GM19025 (cell line): ENCODE data around the gene SLA2.
"Not testable (repeated sequence)": the region's sequence is repeated elsewhere in the genome, so short reads cannot be mapped to it uniquely, and the experiment has no call there.

ENCODE experiments used
- ATAC-seq: cut with Tn5 transposase; IDR thresholded peaks from one replicate; pipeline ENCODE4 v1.9.1; 2021; ENCODE audit warnings: mild to moderate bottlenecking, low read depth, moderate library complexity; ENCODE audit not compliant: unreplicated experiment

Gene SLA2, protein sequence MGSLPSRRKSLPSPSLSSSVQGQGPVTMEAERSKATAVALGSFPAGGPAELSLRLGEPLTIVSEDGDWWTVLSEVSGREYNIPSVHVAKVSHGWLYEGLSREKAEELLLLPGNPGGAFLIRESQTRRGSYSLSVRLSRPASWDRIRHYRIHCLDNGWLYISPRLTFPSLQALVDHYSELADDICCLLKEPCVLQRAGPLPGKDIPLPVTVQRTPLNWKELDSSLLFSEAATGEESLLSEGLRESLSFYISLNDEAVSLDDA

DNA sequence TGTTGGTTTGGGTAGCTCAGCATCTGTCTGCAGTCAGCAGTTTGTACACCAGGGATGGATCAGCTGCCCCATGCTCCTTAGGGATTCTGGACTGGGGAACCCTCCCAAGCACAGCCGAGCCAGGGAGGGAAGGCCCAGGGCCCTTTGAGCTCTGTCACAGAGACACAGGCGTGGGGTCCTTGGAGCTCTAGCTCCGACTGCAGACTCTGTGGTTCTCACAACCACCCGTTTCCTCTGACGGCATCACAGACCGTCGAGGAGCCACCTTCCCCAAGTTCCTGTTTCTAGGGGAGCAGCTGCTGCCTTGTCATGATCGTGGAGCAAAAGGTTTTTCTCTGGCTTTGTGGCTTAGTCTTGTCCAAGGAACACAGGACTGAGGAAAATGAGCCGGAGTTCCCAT lies at the start of gene SLA2:
TSS of gene SLA2 (minus strand) at position 199 of the 400 bp plus-strand sequence. CDS start 4,861 bp downstream, outside the sequence.
- no peak for ATAC-seq

DNA sequence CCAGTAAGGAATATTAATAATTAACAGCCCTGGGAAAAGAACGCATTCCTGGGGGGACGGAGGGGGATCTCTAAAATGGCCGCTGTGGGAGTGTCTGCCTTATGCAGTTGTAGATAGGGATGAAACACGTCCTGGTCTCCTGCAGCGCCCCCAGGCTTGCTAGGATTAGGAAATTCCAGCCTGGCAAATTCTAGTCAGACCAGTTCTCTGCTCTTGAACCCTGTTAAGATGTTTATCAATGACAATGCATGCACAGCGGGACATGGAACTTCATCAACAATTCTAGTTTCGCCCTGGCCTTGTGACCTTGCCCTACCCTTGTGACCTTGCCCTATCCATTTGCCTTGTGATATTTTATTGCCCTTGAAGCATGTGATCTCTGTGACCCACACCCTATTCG lies 49.5 kb upstream of the SLA2 start:
- not testable (repeated sequence) for ATAC-seq

GRCh38 chr20:36688630-36689029 lies 42.6 kb upstream of the SLA2 start:
- no peak for ATAC-seq

- no peak for ATAC-seq
These were observed 41.9 kb upstream of the SLA2 start for GRCh38 chr20:36687850-36688249.

- ATAC-seq = no peak
These were observed 40.9 kb upstream of the SLA2 start for GRCh38 chr20:36686944-36687343.

DNA sequence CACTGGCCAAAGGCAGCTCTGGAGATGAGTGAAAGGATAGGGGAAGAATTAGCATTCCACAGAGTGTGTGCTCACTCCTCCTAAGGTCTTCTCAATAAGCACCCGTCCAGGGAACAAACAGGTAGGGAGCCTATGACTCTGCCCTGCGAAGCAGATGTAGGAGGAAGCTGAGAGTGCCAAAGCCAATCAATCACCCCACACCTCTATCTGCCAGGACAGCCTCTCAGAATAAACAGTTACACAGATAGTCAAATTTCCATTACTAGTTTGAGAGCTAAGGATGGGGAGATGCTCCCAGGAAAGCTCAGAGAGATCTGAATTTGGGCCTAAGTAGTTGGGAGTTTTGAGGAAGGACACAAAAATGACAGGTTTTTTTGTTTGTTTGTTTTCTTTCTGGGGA lies 40.5 kb upstream of the SLA2 start:
- ATAC-seq = no peak

GRCh38 chr20:36684747-36685146 lies 38.8 kb upstream of the SLA2 start:
- no peak for ATAC-seq

DNA sequence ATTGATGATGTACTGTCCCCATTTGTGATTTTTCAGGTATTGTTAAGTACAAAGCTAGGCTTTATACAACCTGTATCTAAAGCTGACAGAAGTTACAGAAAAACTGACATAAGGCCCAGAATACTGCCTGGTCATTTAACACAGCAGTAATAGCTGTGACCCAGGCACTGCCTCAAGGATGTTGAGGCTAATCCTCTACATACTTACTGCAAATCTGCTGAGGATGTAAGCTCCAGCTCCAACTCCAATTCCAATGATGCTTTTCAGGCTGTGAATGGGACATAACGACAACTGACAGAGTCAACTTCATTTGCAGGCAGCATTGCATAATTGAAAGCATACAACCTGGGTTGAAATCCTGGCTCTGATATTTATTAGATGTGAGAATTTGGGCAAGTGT lies 36.3 kb upstream of the SLA2 start:
- no peak for ATAC-seq

GRCh38 chr20:36677422-36677771 lies 31.4 kb upstream of the SLA2 start:
- ATAC-seq = no peak

- ATAC-seq = no peak
These were observed 30.9 kb upstream of the SLA2 start for GRCh38 chr20:36676701-36677421.

DNA sequence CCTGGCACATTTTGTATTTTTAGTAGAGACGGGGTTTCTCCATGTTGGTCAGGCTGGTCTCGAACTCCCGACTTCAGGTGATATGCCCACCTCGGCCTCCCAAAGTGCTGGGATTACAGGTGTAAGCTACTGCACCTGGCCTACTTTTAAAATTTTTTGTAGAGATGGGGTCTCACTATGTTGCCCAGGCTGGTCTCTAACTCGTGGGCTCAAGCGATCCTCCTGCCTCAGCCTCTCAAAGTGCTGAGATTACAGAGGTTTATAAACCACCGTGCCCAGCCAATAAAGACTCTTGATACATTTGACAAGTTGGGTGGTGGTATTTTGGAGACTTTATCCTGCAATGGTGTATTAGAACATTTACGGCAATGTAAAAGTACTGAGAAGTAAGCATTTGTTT lies 29.5 kb upstream of the SLA2 start:
- not testable (repeated sequence) for ATAC-seq

- ATAC-seq = no peak
These were observed 27.0 kb upstream of the SLA2 start for GRCh38 chr20:36672991-36673390.

DNA sequence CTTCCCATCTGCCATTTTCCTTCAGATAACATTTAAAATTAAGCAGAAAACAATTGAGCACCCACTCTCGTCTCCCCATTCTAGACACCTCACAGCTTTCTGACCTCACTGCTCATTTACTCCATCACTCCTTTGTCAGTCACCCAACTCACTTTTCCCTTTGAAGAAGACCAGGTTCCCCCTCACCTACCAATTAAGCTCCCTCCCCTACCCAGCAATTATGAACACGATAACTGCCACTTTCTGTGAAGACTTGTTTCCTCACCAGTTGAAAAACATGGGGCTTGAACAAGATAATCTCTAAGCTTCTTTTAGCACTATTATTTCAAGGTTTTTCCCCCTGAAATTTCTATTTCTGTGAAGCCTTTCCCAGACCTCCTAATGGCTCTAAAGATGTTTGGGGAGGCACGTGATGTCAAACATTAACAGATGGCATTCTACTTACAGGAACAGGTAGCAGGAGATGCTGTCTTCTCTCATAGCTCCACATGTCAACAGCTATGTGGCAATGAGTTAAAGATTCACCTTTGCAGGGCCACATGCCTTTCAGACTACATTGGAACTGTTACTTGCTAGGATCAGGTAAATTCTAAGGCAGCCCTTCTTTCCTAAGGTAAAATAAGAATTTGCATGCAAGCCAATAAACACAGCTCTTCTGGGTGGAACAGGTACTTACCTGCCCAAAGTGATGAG lies 24.8 kb upstream of the SLA2 start:
- ATAC-seq = no peak

GRCh38 chr20:36666181-36666740 lies 20.3 kb upstream of the SLA2 start:
- no peak for ATAC-seq

GRCh38 chr20:36663031-36663430 lies 17.0 kb upstream of the SLA2 start:
- no peak for ATAC-seq

GRCh38 chr20:36658300-36658699 lies 12.3 kb upstream of the SLA2 start:
- ATAC-seq = no peak

DNA sequence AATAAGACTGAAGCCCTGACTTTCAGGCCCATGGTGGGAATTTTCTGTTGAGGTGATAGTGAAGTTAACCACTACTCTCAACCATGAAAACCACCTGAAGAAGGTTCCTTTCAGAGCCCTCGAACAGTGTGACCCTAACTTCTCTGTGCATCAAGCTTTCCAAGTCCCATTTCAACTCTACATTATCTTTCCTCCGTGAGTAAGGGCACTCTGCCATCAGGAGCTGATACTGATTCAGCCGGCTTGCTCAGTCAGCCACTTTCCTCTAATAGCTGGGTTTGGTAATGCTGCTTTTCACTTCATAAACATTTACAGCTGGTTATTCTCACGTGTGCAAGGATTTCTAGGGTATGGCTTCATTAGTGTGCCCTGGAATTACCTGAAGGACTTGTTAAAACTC lies 10.7 kb upstream of the SLA2 start:
- no peak for ATAC-seq

- no peak for ATAC-seq
These were observed 9.0 kb upstream of the SLA2 start for GRCh38 chr20:36655004-36655403.

DNA sequence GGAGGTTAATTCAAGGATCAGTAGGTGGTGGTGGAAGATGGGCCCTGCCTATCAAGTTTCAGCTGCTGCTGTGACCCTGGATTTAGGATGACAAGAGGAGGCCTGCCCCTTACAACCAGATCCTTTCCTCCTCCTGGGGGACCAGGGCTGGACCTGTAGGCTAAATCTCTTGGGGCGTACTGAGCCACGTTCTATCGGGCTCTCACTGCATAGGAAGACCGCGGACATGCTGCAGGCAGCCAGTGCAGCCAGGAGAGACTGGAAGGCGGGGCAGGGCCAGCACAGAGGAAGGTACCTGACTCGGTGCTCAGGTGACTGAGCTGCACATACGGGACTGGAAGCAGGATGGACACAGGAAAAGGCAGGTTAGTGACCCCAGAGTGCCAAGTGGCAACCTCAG lies 8.5 kb upstream of the SLA2 start:
- no peak for ATAC-seq

DNA sequence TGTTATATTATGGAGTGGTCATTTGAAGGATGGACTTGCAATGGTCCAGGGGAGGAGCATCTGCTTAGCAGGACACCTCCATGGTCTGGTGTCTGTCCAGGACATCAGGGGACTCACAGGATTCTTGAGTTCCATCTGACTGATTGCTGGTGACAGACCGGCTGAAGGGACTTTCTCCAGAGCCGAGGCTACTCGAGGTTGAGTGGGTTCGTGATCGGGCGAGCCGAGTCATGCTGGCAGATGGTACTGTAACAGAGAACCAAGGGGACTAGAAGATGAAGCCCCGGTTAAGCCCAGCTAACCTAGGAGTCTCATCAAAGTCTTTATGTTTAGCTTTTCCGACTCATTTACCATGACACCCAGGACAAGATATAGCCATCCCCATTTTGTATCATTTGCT lies 7.5 kb upstream of the SLA2 start:
- no peak for ATAC-seq
